GM12878 (cell line): Measurements from ENCODE around the gene ACACA. TPM values are rescaled to one million over a fixed set of nuclear protein-coding genes. Genes with fewer than 3 reads are reported as not detected.

ENCODE experiments used
- ATAC-seq: fragments of 200-7000 bp; cut with Tn5 transposase; 3 replicates; pipeline ENCODE4 v1.9.1; 2020; ENCODE audit warnings: mild to moderate bottlenecking, moderate library complexity
- BruUV-seq: library from RNA; stranded (reverse); fragments of 400-500 nt; replicated peaks from 2 replicates; lab custom pipeline; 2021; lab: Mats Ljungman, UMichigan
- CTCF ChIA-PET: fragments of 300-600 bp; sonication (Branson Sonifier 250); formaldehyde crosslinking; extraction: SDS; loops from one replicate; lab custom pipeline; 2021; ENCODE audit warnings: inconsistent platforms; lab: Yijun Ruan, JAX
- POLR2A ChIA-PET: fragments of 350-600 bp; formaldehyde crosslinking; extraction: SDS; loops from one replicate; lab custom pipeline; 2021; ENCODE audit warnings: inconsistent platforms; lab: Charles Lee
- RAD21 ChIA-PET: fragments of 300-600 bp; sonication (Branson Sonifier 250); formaldehyde crosslinking; loops from one replicate; lab custom pipeline; 2023; ENCODE audit warnings: antibody characterized with exemption; ENCODE audit not compliant: unreplicated experiment; lab: Charles Lee
- SMC1A ChIA-PET: fragments of 300-600 bp; sonication (Branson Sonifier 250); formaldehyde crosslinking; loops from one replicate; lab custom pipeline; 2023; ENCODE audit not compliant: unreplicated experiment, uncharacterized antibody; lab: Charles Lee
- DNase-seq: peaks from one replicate; pipeline ENCODE4 v3.0.0-alpha.2; 2011; ENCODE audit warnings: low read depth, low spot score
- FAIRE-seq: peaks from 3 replicates; lab custom pipeline; 2011; peaks lifted over from hg19 to GRCh38; lab: Jason Lieb, UNC
- H2AFZ ChIP-seq: 2 replicates; pipeline ENCODE4 v1.6.0; 2011; ENCODE audit warnings: low read depth, low read length, control low read depth; ENCODE audit not compliant: control insufficient read depth
- H3K27ac ChIP-seq: 2 replicates; pipeline ENCODE4 v1.5.1; 2011; ENCODE audit warnings: control low read depth; ENCODE audit not compliant: control insufficient read depth, insufficient read depth
- H3K27me3 ChIP-seq, 2 experiments: replicated peaks in 1 of 2; 2 replicates each; pipeline versions ENCODE4 v1.6.0 to v1.6.1; 2011; ENCODE audit warnings: low read length in 1 of 2; ENCODE audit not compliant: control insufficient read depth in 2 of 2, insufficient read depth in 2 of 2
- H3K36me3 ChIP-seq, 2 experiments: 2 replicates each; pipeline ENCODE4 v1.5.1; 2011; ENCODE audit warnings: low read length in 1 of 2; ENCODE audit not compliant: control insufficient read depth in 2 of 2, insufficient read depth in 2 of 2
- H3K4me1 ChIP-seq: 2 replicates; pipeline ENCODE4 v1.6.1; 2011; ENCODE audit warnings: mild to moderate bottlenecking, low read length, moderate library complexity, mixed read lengths; ENCODE audit not compliant: control insufficient read depth, insufficient read depth
- H3K4me2 ChIP-seq: 2 replicates; pipeline ENCODE4 v1.6.0; 2011; ENCODE audit warnings: control low read depth; ENCODE audit not compliant: control insufficient read depth, insufficient read depth
- H3K4me3 ChIP-seq: fragments of 200-600 bp; sonication (generic); 2 replicates; pipeline ENCODE4 v1.5.1; 2016
- H3K79me2 ChIP-seq: 2 replicates; pipeline ENCODE4 v1.6.0; 2011; ENCODE audit warnings: low read length; ENCODE audit not compliant: control insufficient read depth, insufficient read depth
- H3K9ac ChIP-seq: 2 replicates; pipeline ENCODE4 v1.8.0; 2011; ENCODE audit warnings: low read length, control low read depth, mixed read lengths; ENCODE audit not compliant: control insufficient read depth, insufficient read depth
- H3K9me3 ChIP-seq: replicated peaks from 3 replicates; pipeline ENCODE4 v1.5.1; 2011; ENCODE audit warnings: mild to moderate bottlenecking, low read length; ENCODE audit not compliant: control insufficient read depth, insufficient read depth
- H4K20me1 ChIP-seq: 2 replicates; pipeline ENCODE4 v1.6.0; 2011; ENCODE audit not compliant: control insufficient read depth, insufficient read depth
- CHD2 ChIP-seq: IDR thresholded peaks from 2 replicates; pipeline ENCODE4 v1.6.1; 2011; ENCODE audit warnings: low read depth, low read length, improper control_type of control experiment, borderline replicate concordance
- DPF2 ChIP-seq: fragments of 450-650 bp; IDR thresholded peaks from 2 replicates; pipeline ENCODE4 v1.6.1; 2017; ENCODE audit warnings: mild to moderate bottlenecking
- EP300 ChIP-seq, 2 experiments: fragments of 150-350 bp in 1 of 2; IDR thresholded peaks; 2 replicates each; pipeline ENCODE4 v1.6.1; 2011 to 2012; ENCODE audit warnings: low read depth in 2 of 2, low read length in 2 of 2, borderline replicate concordance in 1 of 2, improper control_type of control experiment in 1 of 2, inconsistent platforms in 1 of 2; ENCODE audit not compliant: control insufficient read depth in 1 of 2
- MYB ChIP-seq: fragments of 150-350 bp; IDR thresholded peaks from 2 replicates; pipeline ENCODE4 v1.6.1; 2014; ENCODE audit warnings: mild to moderate bottlenecking, low read depth, low read length, borderline replicate concordance
- SIN3A ChIP-seq: IDR thresholded peaks from 2 replicates; pipeline ENCODE4 v1.6.1; 2012; ENCODE audit warnings: low read depth, low read length, improper control_type of control experiment
- SUPT20H ChIP-seq: IDR thresholded peaks from 2 replicates; pipeline ENCODE4 v1.6.1; 2011; ENCODE audit warnings: low read depth, mild to moderate bottlenecking, low read length, moderate library complexity, borderline replicate concordance; ENCODE audit not compliant: control insufficient read depth
- SUZ12 ChIP-seq: fragments of 200-600 bp; sonication (generic); IDR thresholded peaks from one replicate; pipeline ENCODE4 v1.6.1; 2018; ENCODE audit warnings: antibody characterized with exemption, mild to moderate bottlenecking; ENCODE audit not compliant: unreplicated experiment
- WGBS: methylation state at CpG from one replicate; pipeline ENCODE4 v1.1.6; 2016; ENCODE audit warnings: low lambda C conversion rate; ENCODE audit not compliant: insufficient replicate concordance, insufficient coverage; ENCODE audit errors: missing lambda C conversion rate; 5-methylcytosine and 5-hydroxymethylcytosine counted together
- in situ Hi-C: fragments of 300-500 bp; cut with MboI; formaldehyde crosslinking; loops from 9 replicates; pipeline ENCODE4 v1.14.3; 2018; ENCODE audit warnings: mixed read lengths
- intact Hi-C: fragments of 100-400 bp; cut with micrococcal nuclease; formaldehyde crosslinking; loops from one replicate; pipeline ENCODE4 v1.14.2; 2022; ENCODE audit not compliant: unreplicated experiment
- polyA plus RNA-seq, 11 experiments: library from polyadenylated mRNA; depleted of rRNA in 4 of 11; unstranded in 6 of 11; stranded (reverse) in 5 of 11; fragments of >200 nt; fragmentation: Nextera tagmentation in 4 of 11; fragmentation: Illumina TruSeq in 1 of 11; extraction: Ambion mirVana in 4 of 11; extraction: Trizol in 1 of 11; gene quantifications; 1 replicate in 1 of 11; 2 replicates in 10 of 11; pipeline versions ENCODE4 v1.2.1 to v1.2.3, GENCODE V29; 2011 to 2016; ENCODE audit warnings: inconsistent platforms in 2 of 11, missing spikeins in 2 of 11, low read depth in 1 of 11
- total RNA-seq, 4 experiments: library from RNA; depleted of rRNA in 3 of 4; stranded (reverse); fragments of >200 nt in 3 of 4; fragmentation: Illumina TruSeq in 1 of 4; extraction: Trizol in 1 of 4; gene quantifications; 2 replicates each; pipeline versions ENCODE4 v1.2.1 to v1.2.3, GENCODE V29; 2013 to 2021
- TF ChIP-seq, protein P1 (sequence below): fragments of 450-650 bp; IDR thresholded peaks from 2 replicates; pipeline ENCODE4 v1.6.1; 2017; ENCODE audit warnings: antibody characterized with exemption, mild to moderate bottlenecking, moderate library complexity
- TF ChIP-seq, protein P2 (sequence below): IDR thresholded peaks from 2 replicates; pipeline ENCODE4 v1.6.1; 2011; ENCODE audit warnings: low read depth, mild to moderate bottlenecking, low read length, moderate library complexity, borderline replicate concordance; ENCODE audit errors: extremely low read depth

Gene ACACA
- total and polyA plus RNA-seq, 10 of the 15 experiments (the other 5 are each of a cell fraction or from before 2014, with no cell fraction given) = 12.9 to 74.2 (median 32.0) TPM

DNA sequence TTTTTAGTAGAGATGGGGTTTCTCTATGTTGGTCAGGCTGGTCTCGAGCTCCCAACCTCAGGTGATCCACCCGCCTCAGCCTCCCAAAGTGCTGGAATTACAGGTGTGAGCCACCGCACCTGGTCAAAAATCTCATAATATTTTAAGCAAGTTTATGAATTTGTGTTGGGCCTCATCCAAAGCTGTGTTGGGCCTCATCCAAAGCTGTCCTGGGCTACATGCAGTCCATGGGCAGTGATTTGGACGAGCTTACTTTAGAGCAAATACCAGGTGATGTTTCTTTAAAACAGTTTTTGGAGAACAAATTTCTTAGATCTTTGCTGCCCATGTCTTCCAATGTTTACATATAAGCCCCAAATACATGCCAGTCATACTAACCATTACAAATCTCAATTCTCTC is 115.3 kb downstream of the ACACA start:
- Histone ChIP-seq H3K4me2 (no peak overlapping the region), H3K9me3 (no peaks in the 10 kb centered on the region), H2AFZ (no peak overlapping the region), H3K9ac (no peak overlapping the region), H3K36me3 (peaks cover 0 to 2% of the 10 kb centered on the region in 2 experiments; a peak in 2 of 4 replicates), H3K27ac (no peak overlapping the region), H3K4me3 (no peak overlapping the region), H3K79me2 (no peaks in the 10 kb centered on the region; the same call in none of the 2 replicates), H4K20me1 (no peaks in the 10 kb centered on the region)
- CTCF ChIA-PET = interaction anchor here (0.6 kb wide), 1 partner anchor 38 kb away, joined by 3 read pairs; no protein-coding TSS in a partner anchor
- DNase-seq (no peak), ATAC-seq (no peak), FAIRE-seq (no peak)
- RAD21 ChIA-PET = no interaction called here
- POLR2A ChIA-PET = interaction anchor here (0.6 kb wide), 1 partner anchor 9 kb away, joined by 4 read pairs; no protein-coding TSS in a partner anchor
- SMC1A ChIA-PET = no interaction called here
- no TSS peak for BruUV-seq
- TF ChIP-seq MYB = no peak
- no peak for TF ChIP-seq DPF2
- no peak for TF ChIP-seq SUPT20H
- no peak for TF ChIP-seq SIN3A
- TF ChIP-seq, protein P1, sequence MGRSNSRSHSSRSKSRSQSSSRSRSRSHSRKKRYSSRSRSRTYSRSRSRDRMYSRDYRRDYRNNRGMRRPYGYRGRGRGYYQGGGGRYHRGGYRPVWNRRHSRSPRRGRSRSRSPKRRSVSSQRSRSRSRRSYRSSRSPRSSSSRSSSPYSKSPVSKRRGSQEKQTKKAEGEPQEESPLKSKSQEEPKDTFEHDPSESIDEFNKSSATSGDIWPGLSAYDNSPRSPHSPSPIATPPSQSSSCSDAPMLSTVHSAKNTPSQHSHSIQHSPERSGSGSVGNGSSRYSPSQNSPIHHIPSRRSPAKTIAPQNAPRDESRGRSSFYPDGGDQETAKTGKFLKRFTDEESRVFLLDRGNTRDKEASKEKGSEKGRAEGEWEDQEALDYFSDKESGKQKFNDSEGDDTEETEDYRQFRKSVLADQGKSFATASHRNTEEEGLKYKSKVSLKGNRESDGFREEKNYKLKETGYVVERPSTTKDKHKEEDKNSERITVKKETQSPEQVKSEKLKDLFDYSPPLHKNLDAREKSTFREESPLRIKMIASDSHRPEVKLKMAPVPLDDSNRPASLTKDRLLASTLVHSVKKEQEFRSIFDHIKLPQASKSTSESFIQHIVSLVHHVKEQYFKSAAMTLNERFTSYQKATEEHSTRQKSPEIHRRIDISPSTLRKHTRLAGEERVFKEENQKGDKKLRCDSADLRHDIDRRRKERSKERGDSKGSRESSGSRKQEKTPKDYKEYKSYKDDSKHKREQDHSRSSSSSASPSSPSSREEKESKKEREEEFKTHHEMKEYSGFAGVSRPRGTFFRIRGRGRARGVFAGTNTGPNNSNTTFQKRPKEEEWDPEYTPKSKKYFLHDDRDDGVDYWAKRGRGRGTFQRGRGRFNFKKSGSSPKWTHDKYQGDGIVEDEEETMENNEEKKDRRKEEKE = no peak
- TF ChIP-seq CHD2 = no peak
- TF ChIP-seq, protein P2, sequence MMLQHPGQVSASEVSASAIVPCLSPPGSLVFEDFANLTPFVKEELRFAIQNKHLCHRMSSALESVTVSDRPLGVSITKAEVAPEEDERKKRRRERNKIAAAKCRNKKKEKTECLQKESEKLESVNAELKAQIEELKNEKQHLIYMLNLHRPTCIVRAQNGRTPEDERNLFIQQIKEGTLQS = no peak
- TF ChIP-seq EP300 (IDR thresholded peaks at IDR 0.05; ENCODE audit: borderline replicate concordance in 1 of 2, control insufficient read depth in 1 of 2, low read depth in 2 of 2, low read length in 2 of 2) = no peak
- no peak for TF ChIP-seq SUZ12
- TF ChIP-seq, all 136 proteins: peak for 0
- 93% methylated on average over 4 of the region's 4 CpGs for WGBS
- intact Hi-C loops = no loop called here
- in situ Hi-C loops = no loop called here
- H3K27me3 ChIP-seq = no peaks in the 10 kb centered on the region
- H3K4me1 ChIP-seq = peaks cover 5% of the 10 kb centered on the region; the same call in 1 of the 2 replicates
